ENCODE results near the gene TP53BP1.

The TP53BP1 gene

DNA sequence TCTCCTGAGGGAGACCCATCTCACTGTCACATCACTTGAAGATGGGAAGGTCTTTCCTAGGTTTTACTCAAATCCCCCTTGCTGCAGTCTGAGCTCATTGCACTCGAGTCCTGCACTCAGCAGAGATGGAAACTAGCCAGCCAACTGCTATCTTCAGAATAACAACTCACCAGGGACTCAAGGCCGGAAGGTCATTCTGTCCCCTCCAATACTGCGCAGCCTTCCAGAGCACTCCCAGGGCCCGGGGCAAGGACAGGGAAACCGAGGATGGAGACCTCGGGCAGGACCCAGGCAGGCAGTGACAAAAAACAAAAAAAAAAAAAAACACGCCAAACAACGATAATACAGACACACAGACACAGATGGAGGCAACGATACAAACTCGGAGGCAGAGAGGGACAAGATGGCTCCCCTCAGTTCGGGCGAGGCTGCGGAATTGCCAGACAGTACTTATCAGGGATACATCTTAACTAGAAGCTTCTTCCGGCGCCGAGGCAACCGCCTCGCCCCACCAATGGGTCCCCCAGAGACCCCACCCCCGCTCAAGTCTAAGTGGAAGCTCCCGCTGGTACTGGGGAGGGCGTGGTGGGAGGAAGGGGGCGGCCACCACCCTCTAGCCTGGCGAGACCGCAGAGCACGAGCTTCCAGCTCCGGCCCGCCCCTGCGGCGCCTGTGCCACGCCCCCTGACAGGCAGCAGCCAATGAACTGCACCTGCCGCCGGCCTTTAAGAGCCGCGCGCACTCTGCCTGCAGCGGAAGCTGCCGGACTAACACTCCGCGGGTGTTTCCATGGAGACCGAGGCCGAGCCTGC lies 17.4 kb upstream of the TP53BP1 start:
- no CpG with 5 or more reads among the region's 41 CpGs for WGBS, 2 donors (ENCODE audit: extremely low coverage in 2 of 2, insufficient read length in 2 of 2, insufficient replicate concordance in 1 of 2)

DNA sequence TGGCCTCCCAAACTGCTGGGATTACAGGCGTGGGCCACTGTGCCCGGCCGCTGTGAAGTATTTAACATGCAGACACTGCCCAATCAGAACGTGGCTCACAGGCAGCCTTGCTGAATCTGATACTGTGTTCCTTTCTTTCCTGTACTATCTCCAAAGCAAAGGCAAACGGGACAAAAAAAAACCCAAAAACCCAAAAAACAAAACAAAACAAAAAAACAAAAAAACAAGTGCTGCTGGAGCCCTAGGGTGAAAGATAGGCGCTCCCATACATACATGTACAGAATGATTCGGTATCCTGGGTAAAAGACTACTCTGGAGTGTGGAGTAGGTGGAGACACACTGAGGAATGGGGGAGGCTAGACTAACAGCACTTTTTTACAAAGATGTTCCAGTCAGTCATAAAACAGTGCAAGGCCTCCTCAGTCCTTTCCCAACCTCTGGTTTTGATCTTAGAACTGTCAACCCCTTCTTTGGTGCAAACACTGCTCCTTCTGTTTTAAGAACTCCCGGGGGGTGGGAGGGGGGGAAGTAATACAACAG lies 16.8 kb upstream of the TP53BP1 start:
- peak overlapping the region; percentile 82 for H2AFZ ChIP-seq (ENCODE audit: low read length)
- H3K4me1 ChIP-seq (ENCODE audit: control insufficient read depth in 2 of 2, insufficient read depth in 1 of 2, low read depth in 1 of 2, low read length in 2 of 2) = peaks cover 20 to 26% of the 10 kb centered on the region in 2 donors
- H3K9me3 ChIP-seq (replicated peaks in 1 of 2; ENCODE audit: control insufficient read depth in 2 of 2, insufficient read depth in 1 of 2, low read depth in 1 of 2, low read length in 2 of 2) = no peaks in the 10 kb centered on the region
- no peak overlapping the region for H4K8ac ChIP-seq (ENCODE audit: low read depth, low read length)
- H3K4ac ChIP-seq (ENCODE audit: low read length) = no peak overlapping the region
- peak overlapping the region in 1 of 2 donors; percentile 58 for H3K4me3 ChIP-seq (ENCODE audit: low read length in 2 of 2)
- H3K27ac ChIP-seq (replicated peaks; ENCODE audit: low read length) = peak overlapping the region; percentile 90
- peaks cover 3% of the 10 kb centered on the region for H3K79me1 ChIP-seq (ENCODE audit: low read depth, low read length)
- no peaks in the 10 kb centered on the region for H3K27me3 ChIP-seq (ENCODE audit: control insufficient read depth in 3 of 3, insufficient read depth in 3 of 3, low read depth in 1 of 3, low read length in 3 of 3)
- no peak overlapping the region for H3K18ac ChIP-seq (ENCODE audit: low read length)
- no peak overlapping the region for H3K23ac ChIP-seq (ENCODE audit: low read depth, low read length, poor library complexity)
- DNase-seq (ENCODE audit: low spot score) = no peak
- no peak overlapping the region for H4K91ac ChIP-seq (ENCODE audit: low read depth, low read length, poor library complexity)
- H2BK15ac ChIP-seq (ENCODE audit: low read length) = no peak overlapping the region
- no peak overlapping the region for H3K4me2 ChIP-seq (ENCODE audit: insufficient read depth, low read length, poor library complexity, severe bottlenecking)
- WGBS, 2 donors (ENCODE audit: extremely low coverage in 2 of 2, insufficient read length in 2 of 2, insufficient replicate concordance in 1 of 2) = no CpG with 5 or more reads among the region's 8 CpGs
- H2BK12ac ChIP-seq (ENCODE audit: low read length) = no peak overlapping the region
- H3K36me3 ChIP-seq (replicated peaks in 1 of 2; ENCODE audit: control insufficient read depth in 2 of 2, insufficient read depth in 2 of 2, low read length in 2 of 2) = no peaks in the 10 kb centered on the region
- H3K14ac ChIP-seq (ENCODE audit: low read length) = no peak overlapping the region
- no peak overlapping the region for H2AK5ac ChIP-seq (ENCODE audit: low read depth, low read length)
- no peak overlapping the region for H3K9ac ChIP-seq (ENCODE audit: low read depth, low read length, poor library complexity)
- no peak overlapping the region for H2BK5ac ChIP-seq (ENCODE audit: low read length)
- no peak overlapping the region for H2BK120ac ChIP-seq (ENCODE audit: low read depth, low read length)

More for the DNA sequence above, 17.4 kb upstream of the TP53BP1 start:
- Histone ChIP-seq H2BK5ac (ENCODE audit: low read length) (peak overlapping the region; percentile 62), H2AFZ (ENCODE audit: low read length) (peak overlapping the region; percentile 87), H3K4ac (ENCODE audit: low read length) (no peak overlapping the region), H2AK5ac (ENCODE audit: low read depth, low read length) (no peak overlapping the region), H3K9ac (ENCODE audit: low read depth, low read length, poor library complexity) (no peak overlapping the region), H3K14ac (ENCODE audit: low read length) (no peak overlapping the region), H3K36me3 (replicated peaks in 1 of 2; ENCODE audit: control insufficient read depth in 2 of 2, insufficient read depth in 2 of 2, low read length in 2 of 2) (no peaks in the 10 kb centered on the region), H3K9me3 (replicated peaks in 1 of 2; ENCODE audit: control insufficient read depth in 2 of 2, insufficient read depth in 1 of 2, low read depth in 1 of 2, low read length in 2 of 2) (no peaks in the 10 kb centered on the region), H3K23ac (ENCODE audit: low read depth, low read length, poor library complexity) (no peak overlapping the region), H3K4me1 (ENCODE audit: control insufficient read depth in 2 of 2, insufficient read depth in 1 of 2, low read depth in 1 of 2, low read length in 2 of 2) (peaks cover 20 to 26% of the 10 kb centered on the region in 2 donors), H3K18ac (ENCODE audit: low read length) (no peak overlapping the region), H3K4me3 (ENCODE audit: low read length in 2 of 2) (peak overlapping the region; percentile 58 to 77), H2BK12ac (ENCODE audit: low read length) (no peak overlapping the region), H4K91ac (ENCODE audit: low read depth, low read length, poor library complexity) (no peak overlapping the region), H2BK15ac (ENCODE audit: low read length) (no peak overlapping the region), H2BK120ac (ENCODE audit: low read depth, low read length) (no peak overlapping the region), H3K27ac (replicated peaks; ENCODE audit: low read length) (peak overlapping the region; percentile 90), H4K8ac (ENCODE audit: low read depth, low read length) (no peak overlapping the region), H3K79me1 (ENCODE audit: low read depth, low read length) (peaks cover 3% of the 10 kb centered on the region), H3K4me2 (ENCODE audit: insufficient read depth, low read length, poor library complexity, severe bottlenecking) (peak overlapping the region; percentile 56), H3K27me3 (ENCODE audit: control insufficient read depth in 3 of 3, insufficient read depth in 3 of 3, low read depth in 1 of 3, low read length in 3 of 3) (no peaks in the 10 kb centered on the region)
- peak; percentile 99 for DNase-seq (ENCODE audit: low spot score)

DNA sequence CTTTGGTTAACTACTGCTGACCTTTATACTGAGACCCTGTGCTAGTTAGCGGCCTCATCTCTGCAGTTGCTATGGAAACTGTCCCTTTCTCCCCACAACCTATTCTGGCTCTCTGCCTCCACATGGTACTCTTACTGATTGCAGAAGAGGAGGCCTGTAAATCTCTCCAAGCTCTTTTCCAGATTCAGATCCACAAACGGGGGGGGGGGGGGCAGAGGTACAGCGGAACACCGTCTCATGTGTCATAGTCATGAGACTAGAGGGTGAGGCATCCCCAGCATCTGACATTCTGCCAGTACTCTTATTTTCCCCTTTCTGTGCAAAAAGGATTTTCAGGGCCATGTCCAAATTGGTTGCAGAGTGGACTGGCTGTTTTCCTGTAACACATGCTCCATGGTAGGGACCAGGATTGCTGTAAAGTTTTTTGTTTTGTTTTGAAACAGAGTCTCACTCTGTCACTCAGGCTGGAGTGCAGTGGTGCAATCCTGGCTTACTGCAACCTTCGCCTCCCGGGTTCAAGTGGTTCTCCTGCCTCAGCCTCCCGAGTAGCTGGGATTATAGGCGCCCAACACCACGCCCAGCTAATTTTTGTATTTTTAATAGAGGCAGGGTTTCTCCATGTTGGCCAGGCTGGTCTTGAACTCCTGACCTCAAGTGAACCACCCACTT lies 16.2 kb upstream of the TP53BP1 start:
- Histone ChIP-seq H2BK120ac (ENCODE audit: low read depth, low read length) (no peak overlapping the region), H4K91ac (ENCODE audit: low read depth, low read length, poor library complexity) (no peak overlapping the region), H3K4me1 (ENCODE audit: control insufficient read depth in 2 of 2, insufficient read depth in 1 of 2, low read depth in 1 of 2, low read length in 2 of 2) (peaks cover 17 to 23% of the 10 kb centered on the region in 2 donors), H2BK12ac (ENCODE audit: low read length) (no peak overlapping the region), H3K9me3 (replicated peaks in 1 of 2; ENCODE audit: control insufficient read depth in 2 of 2, insufficient read depth in 1 of 2, low read depth in 1 of 2, low read length in 2 of 2) (no peaks in the 10 kb centered on the region), H3K23ac (ENCODE audit: low read depth, low read length, poor library complexity) (no peak overlapping the region), H4K8ac (ENCODE audit: low read depth, low read length) (no peak overlapping the region), H2BK15ac (ENCODE audit: low read length) (no peak overlapping the region), H2AFZ (ENCODE audit: low read length) (peak overlapping the region; percentile 82), H3K14ac (ENCODE audit: low read length) (no peak overlapping the region), H2BK5ac (ENCODE audit: low read length) (no peak overlapping the region), H3K18ac (ENCODE audit: low read length) (no peak overlapping the region), H2AK5ac (ENCODE audit: low read depth, low read length) (no peak overlapping the region), H3K79me1 (ENCODE audit: low read depth, low read length) (peaks cover 3% of the 10 kb centered on the region), H3K4me2 (ENCODE audit: insufficient read depth, low read length, poor library complexity, severe bottlenecking) (peak overlapping the region; percentile 13), H3K36me3 (replicated peaks in 1 of 2; ENCODE audit: control insufficient read depth in 2 of 2, insufficient read depth in 2 of 2, low read length in 2 of 2) (no peaks in the 10 kb centered on the region), H3K27me3 (ENCODE audit: control insufficient read depth in 3 of 3, insufficient read depth in 3 of 3, low read depth in 1 of 3, low read length in 3 of 3) (no peaks in the 10 kb centered on the region), H3K9ac (ENCODE audit: low read depth, low read length, poor library complexity) (no peak overlapping the region), H3K27ac (replicated peaks; ENCODE audit: low read length) (peak overlapping the region; percentile 90), H3K4me3 (ENCODE audit: low read length in 2 of 2) (peak overlapping the region in 1 of 2 donors; percentile 58), H3K4ac (ENCODE audit: low read length) (no peak overlapping the region)
- DNase-seq (ENCODE audit: low spot score) = no peak
- no CpG with 5 or more reads among the region's 9 CpGs for WGBS, 2 donors (ENCODE audit: extremely low coverage in 2 of 2, insufficient read length in 2 of 2, insufficient replicate concordance in 1 of 2)

DNA sequence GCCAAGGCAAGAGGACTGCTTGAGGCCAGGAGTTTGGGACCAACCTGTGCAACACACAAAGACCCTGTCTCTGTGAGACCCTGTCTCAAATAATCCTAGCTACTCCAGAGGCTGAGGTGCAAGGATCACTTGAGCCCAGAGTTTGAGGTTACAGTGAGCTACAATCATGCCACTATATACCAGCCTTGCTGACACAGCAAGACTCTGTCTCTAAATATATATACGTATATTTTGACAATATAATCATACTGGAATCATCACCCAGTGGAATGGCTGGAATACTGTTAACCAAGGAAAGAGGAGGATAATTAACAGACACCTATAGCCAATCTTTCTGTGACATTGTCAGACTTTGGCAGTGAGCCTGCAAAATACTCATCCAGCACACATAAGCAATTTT lies 15.5 kb upstream of the TP53BP1 start:
- Histone ChIP-seq H4K91ac (ENCODE audit: low read depth, low read length, poor library complexity) (no peak overlapping the region), H2BK12ac (ENCODE audit: low read length) (no peak overlapping the region), H3K14ac (ENCODE audit: low read length) (no peak overlapping the region), H3K4me2 (ENCODE audit: insufficient read depth, low read length, poor library complexity, severe bottlenecking) (no peak overlapping the region), H3K79me1 (ENCODE audit: low read depth, low read length) (peaks cover 3% of the 10 kb centered on the region), H3K18ac (ENCODE audit: low read length) (no peak overlapping the region), H3K36me3 (replicated peaks in 1 of 2; ENCODE audit: control insufficient read depth in 2 of 2, insufficient read depth in 2 of 2, low read length in 2 of 2) (no peaks in the 10 kb centered on the region), H3K4ac (ENCODE audit: low read length) (no peak overlapping the region), H4K8ac (ENCODE audit: low read depth, low read length) (no peak overlapping the region), H2BK15ac (ENCODE audit: low read length) (no peak overlapping the region), H3K9me3 (replicated peaks in 1 of 2; ENCODE audit: control insufficient read depth in 2 of 2, insufficient read depth in 1 of 2, low read depth in 1 of 2, low read length in 2 of 2) (no peaks in the 10 kb centered on the region), H3K23ac (ENCODE audit: low read depth, low read length, poor library complexity) (no peak overlapping the region), H2BK120ac (ENCODE audit: low read depth, low read length) (no peak overlapping the region), H3K9ac (ENCODE audit: low read depth, low read length, poor library complexity) (no peak overlapping the region), H3K27ac (replicated peaks; ENCODE audit: low read length) (no peak overlapping the region), H3K4me1 (ENCODE audit: control insufficient read depth in 2 of 2, insufficient read depth in 1 of 2, low read depth in 1 of 2, low read length in 2 of 2) (peaks cover 15 to 17% of the 10 kb centered on the region in 2 donors), H3K4me3 (ENCODE audit: low read length in 2 of 2) (no peak overlapping the region), H2AFZ (ENCODE audit: low read length) (no peak overlapping the region), H3K27me3 (ENCODE audit: control insufficient read depth in 3 of 3, insufficient read depth in 3 of 3, low read depth in 1 of 3, low read length in 3 of 3) (no peaks in the 10 kb centered on the region), H2AK5ac (ENCODE audit: low read depth, low read length) (no peak overlapping the region), H2BK5ac (ENCODE audit: low read length) (no peak overlapping the region)
- DNase-seq (ENCODE audit: low spot score) = no peak
- WGBS, 2 donors (ENCODE audit: extremely low coverage in 2 of 2, insufficient read length in 2 of 2, insufficient replicate concordance in 1 of 2) = no CpG with 5 or more reads among the region's 1 CpG
